ENCODE measurements around the gene KRTAP10-1.

Gene KRTAP10-1

GRCh38 chr21:44515359-44516165 lies 24.4 kb downstream of the KRTAP10-1 start:
- H3K4me3 ChIP-seq (ENCODE audit: insufficient read depth, low read depth, low read length, poor library complexity, severe bottlenecking), result no peak overlapping the region
- no peak overlapping the region for H3K27ac ChIP-seq (ENCODE audit: insufficient read depth, low read length, poor library complexity, severe bottlenecking)
- H3K27me3 ChIP-seq (replicated peaks; ENCODE audit: control insufficient read depth, insufficient read depth, low read length, poor library complexity, severe bottlenecking), result no peaks in the 10 kb centered on the region
- H3K4me1 ChIP-seq (ENCODE audit: control insufficient read depth, insufficient read depth, low read length, poor library complexity, severe bottlenecking), result peaks cover 5% of the 10 kb centered on the region
- no peak for DNase-seq
- no peaks in the 10 kb centered on the region for H3K36me3 ChIP-seq (ENCODE audit: control insufficient read depth, insufficient read depth, low read length)
- no peaks in the 10 kb centered on the region for H3K9me3 ChIP-seq (ENCODE audit: control insufficient read depth, low read length)

- no peak overlapping the region for H3K4me3 ChIP-seq (ENCODE audit: insufficient read depth, low read depth, low read length, poor library complexity, severe bottlenecking)
- H3K9me3 ChIP-seq (ENCODE audit: control insufficient read depth, low read length), result no peaks in the 10 kb centered on the region
- H3K36me3 ChIP-seq (ENCODE audit: control insufficient read depth, insufficient read depth, low read length), result no peaks in the 10 kb centered on the region
- no peaks in the 10 kb centered on the region for H3K27me3 ChIP-seq (replicated peaks; ENCODE audit: control insufficient read depth, insufficient read depth, low read length, poor library complexity, severe bottlenecking)
- H3K4me1 ChIP-seq (ENCODE audit: control insufficient read depth, insufficient read depth, low read length, poor library complexity, severe bottlenecking), result peaks cover 9% of the 10 kb centered on the region
- H3K27ac ChIP-seq (ENCODE audit: insufficient read depth, low read length, poor library complexity, severe bottlenecking), result no peak overlapping the region
- no peak for DNase-seq
Measured at GRCh38 chr21:44514746-44515358, 25.1 kb downstream of the KRTAP10-1 start.

- Histone ChIP-seq H3K4me1 (ENCODE audit: control insufficient read depth, insufficient read depth, low read length, poor library complexity, severe bottlenecking) (peaks cover 9% of the 10 kb centered on the region), H3K9me3 (ENCODE audit: control insufficient read depth, low read length) (no peaks in the 10 kb centered on the region), H3K36me3 (ENCODE audit: control insufficient read depth, insufficient read depth, low read length) (no peaks in the 10 kb centered on the region), H3K27me3 (replicated peaks; ENCODE audit: control insufficient read depth, insufficient read depth, low read length, poor library complexity, severe bottlenecking) (no peaks in the 10 kb centered on the region), H3K4me3 (ENCODE audit: insufficient read depth, low read depth, low read length, poor library complexity, severe bottlenecking) (no peak overlapping the region), H3K27ac (ENCODE audit: insufficient read depth, low read length, poor library complexity, severe bottlenecking) (no peak overlapping the region)
- DNase-seq, result no peak
Measured at GRCh38 chr21:44514218-44514520, 25.8 kb downstream of the KRTAP10-1 start.

GRCh38 chr21:44513389-44514217 lies 26.4 kb downstream of the KRTAP10-1 start:
- Histone ChIP-seq H3K9me3 (ENCODE audit: control insufficient read depth, low read length) (no peaks in the 10 kb centered on the region), H3K4me1 (ENCODE audit: control insufficient read depth, insufficient read depth, low read length, poor library complexity, severe bottlenecking) (peaks cover 9% of the 10 kb centered on the region), H3K27ac (ENCODE audit: insufficient read depth, low read length, poor library complexity, severe bottlenecking) (no peak overlapping the region), H3K4me3 (ENCODE audit: insufficient read depth, low read depth, low read length, poor library complexity, severe bottlenecking) (no peak overlapping the region), H3K27me3 (replicated peaks; ENCODE audit: control insufficient read depth, insufficient read depth, low read length, poor library complexity, severe bottlenecking) (no peaks in the 10 kb centered on the region), H3K36me3 (ENCODE audit: control insufficient read depth, insufficient read depth, low read length) (no peaks in the 10 kb centered on the region)
- DNase-seq, result no peak

GRCh38 chr21:44512496-44513388 lies 27.3 kb downstream of the KRTAP10-1 start:
- Histone ChIP-seq H3K36me3 (ENCODE audit: control insufficient read depth, insufficient read depth, low read length) (no peaks in the 10 kb centered on the region), H3K27me3 (replicated peaks; ENCODE audit: control insufficient read depth, insufficient read depth, low read length, poor library complexity, severe bottlenecking) (no peaks in the 10 kb centered on the region), H3K4me1 (ENCODE audit: control insufficient read depth, insufficient read depth, low read length, poor library complexity, severe bottlenecking) (peaks cover 9% of the 10 kb centered on the region), H3K27ac (ENCODE audit: insufficient read depth, low read length, poor library complexity, severe bottlenecking) (no peak overlapping the region), H3K9me3 (ENCODE audit: control insufficient read depth, low read length) (no peaks in the 10 kb centered on the region), H3K4me3 (ENCODE audit: insufficient read depth, low read depth, low read length, poor library complexity, severe bottlenecking) (no peak overlapping the region)
- DNase-seq, result no peak

GRCh38 chr21:44511938-44512275 lies 28.1 kb downstream of the KRTAP10-1 start:
- Histone ChIP-seq H3K4me3 (ENCODE audit: insufficient read depth, low read depth, low read length, poor library complexity, severe bottlenecking) (no peak overlapping the region), H3K27ac (ENCODE audit: insufficient read depth, low read length, poor library complexity, severe bottlenecking) (no peak overlapping the region), H3K27me3 (replicated peaks; ENCODE audit: control insufficient read depth, insufficient read depth, low read length, poor library complexity, severe bottlenecking) (no peaks in the 10 kb centered on the region), H3K36me3 (ENCODE audit: control insufficient read depth, insufficient read depth, low read length) (no peaks in the 10 kb centered on the region), H3K9me3 (ENCODE audit: control insufficient read depth, low read length) (no peaks in the 10 kb centered on the region), H3K4me1 (ENCODE audit: control insufficient read depth, insufficient read depth, low read length, poor library complexity, severe bottlenecking) (peaks cover 9% of the 10 kb centered on the region)
- no peak for DNase-seq

- no peaks in the 10 kb centered on the region for H3K9me3 ChIP-seq (ENCODE audit: control insufficient read depth, low read length)
- no peak for DNase-seq
- no peaks in the 10 kb centered on the region for H3K36me3 ChIP-seq (ENCODE audit: control insufficient read depth, insufficient read depth, low read length)
- H3K27me3 ChIP-seq (replicated peaks; ENCODE audit: control insufficient read depth, insufficient read depth, low read length, poor library complexity, severe bottlenecking), result no peaks in the 10 kb centered on the region
- peaks cover 9% of the 10 kb centered on the region for H3K4me1 ChIP-seq (ENCODE audit: control insufficient read depth, insufficient read depth, low read length, poor library complexity, severe bottlenecking)
- no peak overlapping the region for H3K4me3 ChIP-seq (ENCODE audit: insufficient read depth, low read depth, low read length, poor library complexity, severe bottlenecking)
- H3K27ac ChIP-seq (ENCODE audit: insufficient read depth, low read length, poor library complexity, severe bottlenecking), result no peak overlapping the region
Measured at GRCh38 chr21:44511219-44511937, 28.6 kb downstream of the KRTAP10-1 start.

- Histone ChIP-seq H3K36me3 (ENCODE audit: control insufficient read depth, insufficient read depth, low read length) (no peaks in the 10 kb centered on the region), H3K4me3 (ENCODE audit: insufficient read depth, low read depth, low read length, poor library complexity, severe bottlenecking) (peak overlapping the region; percentile 48), H3K4me1 (ENCODE audit: control insufficient read depth, insufficient read depth, low read length, poor library complexity, severe bottlenecking) (peaks cover 9% of the 10 kb centered on the region), H3K27ac (ENCODE audit: insufficient read depth, low read length, poor library complexity, severe bottlenecking) (no peak overlapping the region), H3K9me3 (ENCODE audit: control insufficient read depth, low read length) (no peaks in the 10 kb centered on the region), H3K27me3 (replicated peaks; ENCODE audit: control insufficient read depth, insufficient read depth, low read length, poor library complexity, severe bottlenecking) (no peaks in the 10 kb centered on the region)
- peak; percentile 62 to 73 (median 69) for DNase-seq
Measured at GRCh38 chr21:44510508-44511218, 29.3 kb downstream of the KRTAP10-1 start.

GRCh38 chr21:44510109-44510507 lies 29.9 kb downstream of the KRTAP10-1 start:
- H3K9me3 ChIP-seq (ENCODE audit: control insufficient read depth, low read length), result no peaks in the 10 kb centered on the region
- no peak overlapping the region for H3K27ac ChIP-seq (ENCODE audit: insufficient read depth, low read length, poor library complexity, severe bottlenecking)
- H3K36me3 ChIP-seq (ENCODE audit: control insufficient read depth, insufficient read depth, low read length), result no peaks in the 10 kb centered on the region
- no peaks in the 10 kb centered on the region for H3K27me3 ChIP-seq (replicated peaks; ENCODE audit: control insufficient read depth, insufficient read depth, low read length, poor library complexity, severe bottlenecking)
- H3K4me3 ChIP-seq (ENCODE audit: insufficient read depth, low read depth, low read length, poor library complexity, severe bottlenecking), result peak overlapping the region; percentile 48
- H3K4me1 ChIP-seq (ENCODE audit: control insufficient read depth, insufficient read depth, low read length, poor library complexity, severe bottlenecking), result peaks cover 9% of the 10 kb centered on the region
- DNase-seq, result no peak
